ENCODE results near the gene PSEN1.

The PSEN1 gene

DNA sequence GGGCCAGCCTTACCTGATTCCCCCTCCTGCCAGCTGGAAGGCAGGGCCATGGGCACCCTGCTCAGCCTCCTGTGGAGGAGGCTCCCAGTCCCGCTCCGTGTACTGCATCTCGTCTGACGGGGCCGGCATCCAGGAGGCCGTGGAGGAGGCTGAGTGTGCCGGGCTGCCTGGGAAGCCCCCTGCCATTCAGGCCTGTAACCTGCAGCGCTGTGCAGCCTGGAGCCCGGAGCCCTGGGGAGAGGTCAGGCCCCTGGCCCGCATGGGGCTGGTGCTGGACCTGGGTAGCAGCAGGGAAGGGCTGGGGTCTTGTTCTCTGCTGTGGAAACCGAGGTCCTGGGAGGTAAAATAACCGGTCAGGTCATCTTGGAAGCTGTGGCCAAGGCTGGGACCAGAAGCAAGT, 117.4 kb downstream of the PSEN1 start:
- no peak overlapping the region for H3K4me3 ChIP-seq (ENCODE audit: control insufficient read depth, low read depth, low read length)
- TF ChIP-seq, protein P1, sequence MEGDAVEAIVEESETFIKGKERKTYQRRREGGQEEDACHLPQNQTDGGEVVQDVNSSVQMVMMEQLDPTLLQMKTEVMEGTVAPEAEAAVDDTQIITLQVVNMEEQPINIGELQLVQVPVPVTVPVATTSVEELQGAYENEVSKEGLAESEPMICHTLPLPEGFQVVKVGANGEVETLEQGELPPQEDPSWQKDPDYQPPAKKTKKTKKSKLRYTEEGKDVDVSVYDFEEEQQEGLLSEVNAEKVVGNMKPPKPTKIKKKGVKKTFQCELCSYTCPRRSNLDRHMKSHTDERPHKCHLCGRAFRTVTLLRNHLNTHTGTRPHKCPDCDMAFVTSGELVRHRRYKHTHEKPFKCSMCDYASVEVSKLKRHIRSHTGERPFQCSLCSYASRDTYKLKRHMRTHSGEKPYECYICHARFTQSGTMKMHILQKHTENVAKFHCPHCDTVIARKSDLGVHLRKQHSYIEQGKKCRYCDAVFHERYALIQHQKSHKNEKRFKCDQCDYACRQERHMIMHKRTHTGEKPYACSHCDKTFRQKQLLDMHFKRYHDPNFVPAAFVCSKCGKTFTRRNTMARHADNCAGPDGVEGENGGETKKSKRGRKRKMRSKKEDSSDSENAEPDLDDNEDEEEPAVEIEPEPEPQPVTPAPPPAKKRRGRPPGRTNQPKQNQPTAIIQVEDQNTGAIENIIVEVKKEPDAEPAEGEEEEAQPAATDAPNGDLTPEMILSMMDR (IDR thresholded peaks at IDR 0.05; ENCODE audit: control insufficient read depth, insufficient read depth, low read depth, low read length, missing control alignments): no peak

GRCh38 chr14:73254247-73255004, 118.1 kb downstream of the PSEN1 start:
- H3K4me3 ChIP-seq (ENCODE audit: control insufficient read depth, low read depth, low read length): no peak overlapping the region
- DNase-seq (ENCODE audit: low read depth): no peak
- TF ChIP-seq, protein P1 (IDR thresholded peaks at IDR 0.05; ENCODE audit: control insufficient read depth, insufficient read depth, low read depth, low read length, missing control alignments): no peak

More for the DNA sequence above, 117.4 kb downstream of the PSEN1 start:
- DNase-seq (ENCODE audit: low read depth): no peak

GRCh38 chr14:73255005-73255400, 118.7 kb downstream of the PSEN1 start:
- H3K4me3 ChIP-seq (ENCODE audit: control insufficient read depth, low read depth, low read length): no peak overlapping the region
- TF ChIP-seq, protein P1 (IDR thresholded peaks at IDR 0.05; ENCODE audit: control insufficient read depth, insufficient read depth, low read depth, low read length, missing control alignments): no peak
- DNase-seq (ENCODE audit: low read depth): no peak

DNA sequence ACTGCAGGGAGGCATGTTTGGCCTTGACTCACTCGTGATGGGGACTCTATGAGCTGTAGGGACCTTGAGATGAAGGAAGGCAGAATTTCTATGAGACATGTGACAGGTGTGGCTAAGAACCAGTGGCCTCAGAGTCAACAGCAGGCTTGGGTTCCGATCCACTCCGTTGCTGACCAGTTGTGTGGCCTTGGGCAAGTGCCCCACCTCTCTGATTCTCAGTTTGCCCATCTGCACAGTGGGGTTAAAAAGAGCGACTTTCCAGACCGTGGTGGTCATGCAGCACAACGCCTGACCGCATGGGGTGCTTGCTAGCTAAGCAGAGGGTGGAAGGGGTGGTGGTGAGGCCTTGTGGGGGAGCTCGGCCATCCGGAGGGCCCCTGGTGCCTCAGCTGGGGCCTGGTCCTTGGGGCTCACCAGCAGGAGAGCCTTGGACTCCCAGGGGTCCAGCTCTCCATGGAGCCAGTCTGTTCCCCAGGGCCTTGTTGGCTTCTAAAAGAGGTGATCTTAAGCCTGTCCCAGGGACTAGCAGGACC, 119.5 kb downstream of the PSEN1 start:
- no peak for DNase-seq (ENCODE audit: low read depth)
- TF ChIP-seq, protein P1 (IDR thresholded peaks at IDR 0.05; ENCODE audit: control insufficient read depth, insufficient read depth, low read depth, low read length, missing control alignments): no peak

DNA sequence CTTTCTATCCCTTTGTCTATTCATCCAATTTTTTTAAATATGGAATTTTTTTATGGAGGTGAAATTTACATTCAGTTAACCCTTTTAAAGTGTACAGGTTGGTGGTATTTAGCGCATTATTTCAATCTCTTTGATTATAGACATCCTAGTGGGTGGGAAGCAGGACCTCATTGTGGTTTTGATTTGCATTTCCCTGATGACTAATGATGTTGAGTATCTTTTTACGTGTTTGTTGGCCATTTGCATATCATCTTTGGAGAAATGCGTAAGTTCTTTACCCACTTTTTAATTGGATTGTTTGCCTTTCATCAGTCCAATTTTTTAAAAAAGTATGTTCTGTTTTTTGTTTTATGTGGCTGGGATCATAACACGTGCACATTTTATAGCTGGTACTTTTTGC, 121.8 kb downstream of the PSEN1 start:
- TF ChIP-seq, protein P1 (IDR thresholded peaks at IDR 0.05; ENCODE audit: control insufficient read depth, insufficient read depth, low read depth, low read length, missing control alignments): no peak
- no peak for DNase-seq (ENCODE audit: low read depth)
- H3K4me3 ChIP-seq (ENCODE audit: control insufficient read depth, low read depth, low read length): no peak overlapping the region

More for the DNA sequence above, 119.5 kb downstream of the PSEN1 start:
- H3K4me3 ChIP-seq (ENCODE audit: control insufficient read depth, low read depth, low read length): no peak overlapping the region

DNA sequence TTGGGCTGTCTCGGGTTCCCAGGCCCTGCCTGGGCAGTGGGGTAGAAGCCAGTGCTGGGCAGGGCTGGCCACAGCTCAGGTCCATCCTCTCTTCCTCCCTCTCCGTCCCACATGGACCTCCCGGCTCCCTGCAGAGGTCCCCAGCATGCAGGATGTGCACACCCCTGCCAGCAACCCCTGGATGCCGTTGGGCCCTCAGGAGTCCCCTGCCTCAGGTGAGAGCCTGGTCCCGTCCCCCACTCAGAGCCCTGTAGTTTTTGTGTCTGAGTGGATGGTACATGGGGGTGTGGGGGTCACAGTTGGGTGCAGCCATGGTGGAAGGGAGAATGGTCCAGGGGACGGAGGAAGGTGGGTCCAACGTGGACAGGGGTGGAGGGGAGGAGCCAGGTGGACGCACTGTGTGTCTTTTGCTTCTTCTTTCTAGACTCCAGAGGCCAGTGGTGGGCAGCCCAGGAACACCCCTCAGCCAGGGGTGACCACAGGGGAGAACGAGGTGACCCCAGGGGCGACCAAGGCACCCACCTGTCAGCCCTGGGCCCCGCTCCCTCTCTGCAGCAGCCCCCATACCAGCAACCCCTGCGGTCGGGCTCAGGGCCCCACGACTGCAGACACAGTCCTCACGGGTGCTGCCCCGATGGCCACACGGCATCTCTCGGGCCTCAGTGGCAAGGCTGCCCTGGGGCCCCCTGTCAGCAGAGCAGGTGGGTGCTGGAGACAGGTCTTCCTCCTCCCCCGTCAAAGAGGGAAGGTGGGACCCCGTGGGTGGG, 122.7 kb downstream of the PSEN1 start:
- no peak for DNase-seq (ENCODE audit: low read depth)
- TF ChIP-seq, protein P1 (IDR thresholded peaks at IDR 0.05; ENCODE audit: control insufficient read depth, insufficient read depth, low read depth, low read length, missing control alignments): no peak
- no peak overlapping the region for H3K4me3 ChIP-seq (ENCODE audit: control insufficient read depth, low read depth, low read length)
